CD4-positive, alpha-beta T cell (primary cell): ENCODE results near the gene DHX8. TPM values are rescaled to one million over a fixed set of nuclear protein-coding genes. Genes with fewer than 3 reads are reported as not detected.

Experiments used
- ATAC-seq: fragments of 200-7000 bp; cut with Tn5 transposase; one replicate; pipeline ENCODE4 v1.10.0; 2022; ENCODE audit warnings: mild to moderate bottlenecking; ENCODE audit not compliant: poor library complexity
- CTCF ChIA-PET: fragments of 350-600 bp; sonication (Branson Sonifier 250); formaldehyde crosslinking; loops from one replicate; lab custom pipeline; 2021; ENCODE audit warnings: antibody characterized with exemption, inconsistent platforms; lab: Charles Lee
- POLR2A ChIA-PET: fragments of 350-600 bp; sonication (Branson Sonifier 250); formaldehyde crosslinking; loops from one replicate; lab custom pipeline; 2021; ENCODE audit warnings: antibody characterized with exemption, inconsistent platforms; lab: Charles Lee
- DNase-seq, 14 experiments: peaks; one replicate each; pipeline ENCODE4 v3.0.0-alpha.2; 2013 to 2020; ENCODE audit warnings: mixed read lengths in 2 of 14
- H3K27ac ChIP-seq, 2 donors: one replicate each; pipeline versions ENCODE4 v1.5.1 to v1.7.0; 2013; ENCODE audit warnings: low read length in 2 of 2, low read depth in 1 of 2, mild to moderate bottlenecking in 1 of 2
- H3K27me3 ChIP-seq, 2 experiments: 1 replicate in 1 of 2; 2 replicates in 1 of 2; pipeline versions ENCODE4 v1.6.1 to v1.7.0; 2013; ENCODE audit warnings: low read length in 2 of 2, control low read depth in 1 of 2, mild to moderate bottlenecking in 1 of 2, moderate library complexity in 1 of 2; ENCODE audit not compliant: insufficient read depth in 2 of 2, control insufficient read depth in 1 of 2
- H3K36me3 ChIP-seq: one replicate; pipeline ENCODE4 v1.6.1; 2013; ENCODE audit warnings: low read length, control low read depth; ENCODE audit not compliant: insufficient read depth
- H3K4me1 ChIP-seq: one replicate; pipeline ENCODE4 v1.6.1; 2013; ENCODE audit warnings: low read length, control low read depth; ENCODE audit not compliant: insufficient read depth
- H3K4me3 ChIP-seq: one replicate; pipeline ENCODE4 v1.5.1; 2013; ENCODE audit warnings: mild to moderate bottlenecking, low read length, moderate library complexity
- H3K9me3 ChIP-seq, 2 experiments: 1 replicate in 1 of 2; 2 replicates in 1 of 2; pipeline versions ENCODE4 v1.6.1 to v1.7.0; 2013; ENCODE audit warnings: low read length in 2 of 2, mild to moderate bottlenecking in 2 of 2, control low read depth in 1 of 2, moderate library complexity in 1 of 2; ENCODE audit not compliant: control insufficient read depth in 1 of 2, insufficient read depth in 1 of 2
- H3K27ac Mint-ChIP-seq: one replicate; pipeline ENCODE4 v1.8.0; 2020; ENCODE audit warnings: mixed read lengths
- H3K27me3 Mint-ChIP-seq: one replicate; pipeline ENCODE4 v1.8.0; 2021; ENCODE audit warnings: mixed read lengths
- H3K36me3 Mint-ChIP-seq: one replicate; pipeline ENCODE4 v1.8.0; 2021; ENCODE audit warnings: low read depth, mixed read lengths
- H3K4me1 Mint-ChIP-seq: one replicate; pipeline ENCODE4 v1.8.0; 2021; ENCODE audit warnings: low read depth, mixed read lengths
- H3K4me3 Mint-ChIP-seq: one replicate; pipeline ENCODE4 v1.8.0; 2020; ENCODE audit warnings: mild to moderate bottlenecking, mixed read lengths
- H3K9me3 Mint-ChIP-seq: one replicate; pipeline ENCODE4 v1.8.0; 2020; ENCODE audit warnings: mixed read lengths
- intact Hi-C, 2 experiments: fragments of 100-400 bp; cut with DNase I in 1 of 2; cut with micrococcal nuclease in 1 of 2; formaldehyde crosslinking; loops; one replicate each; pipeline versions ENCODE4 v1.15.1 to v1.9.0; 2023 to 2025; cut with DNase I, micrococcal nuclease
- total RNA-seq, 174 experiments: library from RNA in 2 of 174; stranded (reverse) in 2 of 174; gene quantifications; one replicate each; pipeline ENCODE4 v1.2.3 and lab custom pipeline; 2021 to 2026
- TF ChIP-seq, protein P1 (sequence below): fragments of 200-600 bp; IDR thresholded peaks from one replicate; pipeline ENCODE4 v1.8.0; 2022; ENCODE audit warnings: antibody characterized with exemption, mild to moderate bottlenecking

The DHX8 gene
- total RNA-seq, 2 experiments from 2014 or later: 88.8 to 106 TPM

DNA sequence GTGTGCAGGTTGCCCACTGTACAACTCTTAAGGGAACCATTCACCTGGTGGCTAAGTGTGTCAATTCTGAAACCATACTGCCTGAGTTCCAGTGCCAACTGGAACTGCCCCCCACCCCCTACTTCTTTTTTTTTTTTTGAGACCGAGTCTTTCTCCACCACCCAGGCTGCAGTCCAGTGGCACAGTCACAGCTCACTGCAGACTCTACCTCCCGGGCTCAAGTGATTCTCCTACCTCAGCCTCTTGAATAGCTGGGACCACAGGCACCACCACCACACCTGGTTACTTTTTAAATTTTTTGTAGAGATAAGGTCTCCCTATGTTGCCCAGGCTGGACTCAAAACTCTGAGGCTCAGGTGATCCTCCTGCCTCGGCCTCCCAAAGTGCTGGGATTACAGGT lies 40.4 kb upstream of the DHX8 start:
- ATAC-seq: no peak
- Mint-ChIP-seq H3K9me3 (no peaks in the 10 kb centered on the region), H3K27me3 (peaks cover 15% of the 10 kb centered on the region), H3K36me3 (no peaks in the 10 kb centered on the region), H3K4me3 (no peak overlapping the region), H3K27ac (no peak overlapping the region), H3K4me1 (no peaks in the 10 kb centered on the region)
- DNase-seq: no peak
- intact Hi-C loops: no loop called here
- H3K4me1 ChIP-seq: no peaks in the 10 kb centered on the region
- no peak overlapping the region for H3K4me3 ChIP-seq
- POLR2A ChIA-PET: no interaction called here
- H3K27ac ChIP-seq: no peak overlapping the region
- no peaks in the 10 kb centered on the region for H3K27me3 ChIP-seq
- H3K9me3 ChIP-seq: no peaks in the 10 kb centered on the region
- TF ChIP-seq, protein P1, sequence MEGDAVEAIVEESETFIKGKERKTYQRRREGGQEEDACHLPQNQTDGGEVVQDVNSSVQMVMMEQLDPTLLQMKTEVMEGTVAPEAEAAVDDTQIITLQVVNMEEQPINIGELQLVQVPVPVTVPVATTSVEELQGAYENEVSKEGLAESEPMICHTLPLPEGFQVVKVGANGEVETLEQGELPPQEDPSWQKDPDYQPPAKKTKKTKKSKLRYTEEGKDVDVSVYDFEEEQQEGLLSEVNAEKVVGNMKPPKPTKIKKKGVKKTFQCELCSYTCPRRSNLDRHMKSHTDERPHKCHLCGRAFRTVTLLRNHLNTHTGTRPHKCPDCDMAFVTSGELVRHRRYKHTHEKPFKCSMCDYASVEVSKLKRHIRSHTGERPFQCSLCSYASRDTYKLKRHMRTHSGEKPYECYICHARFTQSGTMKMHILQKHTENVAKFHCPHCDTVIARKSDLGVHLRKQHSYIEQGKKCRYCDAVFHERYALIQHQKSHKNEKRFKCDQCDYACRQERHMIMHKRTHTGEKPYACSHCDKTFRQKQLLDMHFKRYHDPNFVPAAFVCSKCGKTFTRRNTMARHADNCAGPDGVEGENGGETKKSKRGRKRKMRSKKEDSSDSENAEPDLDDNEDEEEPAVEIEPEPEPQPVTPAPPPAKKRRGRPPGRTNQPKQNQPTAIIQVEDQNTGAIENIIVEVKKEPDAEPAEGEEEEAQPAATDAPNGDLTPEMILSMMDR: no peak
- no peaks in the 10 kb centered on the region for H3K36me3 ChIP-seq
- CTCF ChIA-PET: interaction anchor here (1.2 kb wide), 1 partner anchor 26 kb away, joined by 3 read pairs; no protein-coding TSS in a partner anchor

DNA sequence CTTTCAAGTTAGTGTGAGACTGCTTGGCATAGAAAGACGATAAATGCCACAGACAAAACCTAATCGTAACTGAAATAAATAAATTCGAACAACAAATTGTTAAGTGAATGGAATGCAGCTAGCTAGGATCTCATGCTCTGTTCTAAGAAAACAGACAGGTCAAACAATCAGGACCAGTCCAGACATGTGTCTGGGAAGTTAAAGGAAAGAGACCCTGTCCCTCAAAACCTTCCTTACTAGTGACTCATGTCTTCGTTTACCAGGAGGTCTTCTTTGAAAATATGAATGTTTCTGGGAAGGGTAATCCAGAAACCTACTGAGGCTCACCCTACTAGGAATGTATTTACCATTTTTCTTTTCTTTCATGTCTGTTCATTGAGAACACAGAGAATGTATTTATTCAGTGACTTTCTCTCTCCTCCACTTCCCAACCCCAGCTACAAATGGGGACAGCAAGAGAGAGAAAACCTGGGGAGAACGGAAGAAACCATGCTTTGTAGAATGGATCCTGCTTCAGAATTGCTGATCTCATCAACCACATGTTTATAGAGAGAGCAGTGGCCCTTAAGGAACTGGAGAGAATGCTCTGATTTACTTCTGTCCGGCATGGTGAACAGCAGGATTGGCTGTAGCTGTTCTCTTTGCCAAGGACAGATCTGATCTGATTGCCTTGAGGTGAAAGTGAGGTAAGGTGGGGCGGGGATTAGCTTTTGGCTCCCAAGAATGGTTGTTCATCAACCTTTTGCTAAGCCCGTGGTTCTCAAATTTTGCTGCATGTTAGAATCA lies 39.4 kb upstream of the DHX8 start:
- Histone ChIP-seq H3K36me3 (no peaks in the 10 kb centered on the region), H3K9me3 (no peaks in the 10 kb centered on the region), H3K4me3 (no peak overlapping the region), H3K27me3 (no peaks in the 10 kb centered on the region), H3K27ac (no peak overlapping the region), H3K4me1 (no peaks in the 10 kb centered on the region)
- intact Hi-C loops: no loop called here
- no peaks in the 10 kb centered on the region for H3K9me3 Mint-ChIP-seq
- H3K27ac Mint-ChIP-seq: no peak overlapping the region
- H3K4me3 Mint-ChIP-seq: no peak overlapping the region
- POLR2A ChIA-PET: no interaction called here
- no peaks in the 10 kb centered on the region for H3K4me1 Mint-ChIP-seq
- ATAC-seq: no peak
- H3K27me3 Mint-ChIP-seq: peaks cover 20% of the 10 kb centered on the region
- no peaks in the 10 kb centered on the region for H3K36me3 Mint-ChIP-seq
- CTCF ChIA-PET: no interaction called here
- no peak for DNase-seq
- TF ChIP-seq, protein P1: no peak

DNA sequence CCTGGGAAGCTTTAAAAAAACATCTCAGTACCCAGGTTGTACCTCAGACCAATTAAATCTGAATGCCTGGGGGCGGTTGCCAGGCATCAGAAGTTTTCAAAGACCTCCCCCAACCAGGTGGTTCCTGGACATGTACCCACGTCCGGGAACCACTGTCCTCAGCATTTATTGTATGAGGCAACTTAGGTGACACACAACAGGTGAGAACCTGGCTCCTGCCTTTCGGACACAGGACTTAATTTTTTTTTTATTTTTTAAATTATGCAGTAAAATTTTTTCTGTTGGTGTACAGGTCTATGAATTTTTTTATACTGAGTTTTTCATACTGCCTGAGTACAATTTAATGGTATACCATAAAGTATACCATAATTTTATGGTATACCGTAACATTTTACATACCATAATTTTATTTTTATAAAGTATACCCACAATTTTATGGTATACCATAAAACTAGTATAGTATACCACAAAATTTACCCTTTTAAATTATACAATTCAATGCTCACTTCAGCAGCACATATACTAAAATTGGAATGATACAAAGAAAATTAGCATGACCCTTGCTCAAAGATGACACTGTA lies 38.7 kb upstream of the DHX8 start:
- CTCF ChIA-PET: no interaction called here
- ATAC-seq: no peak

More for the DNA sequence above, 38.7 kb upstream of the DHX8 start:
- Histone ChIP-seq H3K27ac (no peak overlapping the region), H3K27me3 (no peaks in the 10 kb centered on the region), H3K9me3 (no peaks in the 10 kb centered on the region), H3K4me3 (no peak overlapping the region), H3K4me1 (no peaks in the 10 kb centered on the region), H3K36me3 (no peaks in the 10 kb centered on the region)
- TF ChIP-seq, protein P1: no peak
- Mint-ChIP-seq H3K36me3 (no peaks in the 10 kb centered on the region), H3K9me3 (no peaks in the 10 kb centered on the region), H3K4me3 (no peak overlapping the region), H3K27me3 (peaks cover 24% of the 10 kb centered on the region), H3K4me1 (no peaks in the 10 kb centered on the region), H3K27ac (no peak overlapping the region)
- POLR2A ChIA-PET: no interaction called here
- DNase-seq: no peak
- intact Hi-C loops: no loop called here
